T-cell (primary cell): ENCODE measurements around the gene NRIP1. TPM values are rescaled to one million over a fixed set of nuclear protein-coding genes. Genes with fewer than 3 reads are reported as not detected.

ENCODE experiments used
- ATAC-seq, 4 experiments: fragments of 200-7000 bp in 3 of 4; fragments of 150-1000 bp in 1 of 4; cut with Tn5 transposase; replicated peaks in 1 of 4; 1 replicate in 3 of 4; 2 replicates in 1 of 4; pipeline ENCODE4 v1.10.0; 2021; ENCODE audit warnings: moderate library complexity in 3 of 4, mild to moderate bottlenecking in 2 of 4, moderate number of reproducible peaks in 1 of 4
- CTCF ChIA-PET, 2 donors: fragments of 300-600 bp; sonication (Branson Sonifier 250); formaldehyde crosslinking; loops; one replicate each; lab custom pipeline; 2022; ENCODE audit warnings: antibody characterized with exemption in 2 of 2; lab: Charles Lee
- POLR2A ChIA-PET, 2 donors: fragments of 300-600 bp; sonication (Branson Sonifier 250); formaldehyde crosslinking; loops; one replicate each; lab custom pipeline; 2022; ENCODE audit warnings: antibody characterized with exemption in 2 of 2; lab: Charles Lee
- DNase-seq, 35 experiments: peaks; one replicate each; pipeline versions ENCODE4 v3.0.0 to v3.0.0-alpha.2; 2013 to 2023
- H3K27ac ChIP-seq: one replicate; pipeline ENCODE4 v1.5.1; 2013; ENCODE audit warnings: low read length
- H3K27me3 ChIP-seq, 2 experiments: replicated peaks in 1 of 2; 1 replicate in 1 of 2; 2 replicates in 1 of 2; pipeline versions ENCODE4 v1.6.1 to v1.7.0; 2013; ENCODE audit warnings: low read length in 1 of 2, mixed read lengths in 1 of 2; ENCODE audit not compliant: control insufficient read depth in 2 of 2, insufficient read depth in 2 of 2; ENCODE audit errors: extremely low read depth in 1 of 2
- H3K36me3 ChIP-seq, 2 donors: 1 replicate in 1 of 2; 2 replicates in 1 of 2; pipeline versions ENCODE4 v1.6.1 to v1.7.0; 2013; ENCODE audit warnings: low read length in 1 of 2; ENCODE audit not compliant: control insufficient read depth in 2 of 2, insufficient read depth in 1 of 2; ENCODE audit errors: extremely low read depth in 1 of 2
- H3K4me1 ChIP-seq, 2 experiments: 1 replicate in 1 of 2; 2 replicates in 1 of 2; pipeline versions ENCODE4 v1.6.1 to v1.7.0; 2013; ENCODE audit warnings: low read length in 2 of 2, mixed read lengths in 1 of 2; ENCODE audit not compliant: insufficient read depth in 2 of 2, control insufficient read depth in 1 of 2; ENCODE audit errors: extremely low read depth in 1 of 2
- H3K4me3 ChIP-seq, 2 donors: 1 replicate in 1 of 2; 2 replicates in 1 of 2; pipeline versions ENCODE4 v1.5.1 to v1.7.0; 2013; ENCODE audit warnings: mild to moderate bottlenecking in 2 of 2, low read length in 1 of 2, moderate library complexity in 1 of 2; ENCODE audit not compliant: control insufficient read depth in 1 of 2; ENCODE audit errors: extremely low read depth in 1 of 2
- H3K9me3 ChIP-seq: 2 replicates; pipeline ENCODE4 v1.7.0; 2013
- H3K27ac Mint-ChIP-seq, 2 donors: one replicate each; pipeline ENCODE4 v1.8.0; 2020 to 2021; ENCODE audit warnings: mild to moderate bottlenecking in 2 of 2, mixed read lengths in 2 of 2
- H3K27me3 Mint-ChIP-seq, 2 donors: one replicate each; pipeline ENCODE4 v1.8.0; 2021 to 2022; ENCODE audit warnings: mixed read lengths in 2 of 2
- H3K36me3 Mint-ChIP-seq: one replicate; pipeline ENCODE4 v1.8.0; 2021; ENCODE audit warnings: mixed read lengths
- H3K4me1 Mint-ChIP-seq, 3 donors: one replicate each; pipeline ENCODE4 v1.8.0; 2020 to 2022; ENCODE audit warnings: mixed read lengths in 3 of 3, mild to moderate bottlenecking in 1 of 3
- H3K4me3 Mint-ChIP-seq, 3 donors: one replicate each; pipeline ENCODE4 v1.8.0; 2020 to 2022; ENCODE audit warnings: mild to moderate bottlenecking in 3 of 3, mixed read lengths in 3 of 3, moderate library complexity in 3 of 3
- H3K9me3 Mint-ChIP-seq, 3 donors: one replicate each; pipeline ENCODE4 v1.8.0; 2020 to 2022; ENCODE audit warnings: mixed read lengths in 3 of 3
- WGBS: methylation state at CpG from one replicate; pipeline ENCODE4 v1.1.5; 2013; ENCODE audit warnings: missing lambda C conversion rate; ENCODE audit not compliant: insufficient coverage; 5-methylcytosine and 5-hydroxymethylcytosine counted together
- total RNA-seq, 35 experiments: library from RNA in 6 of 35; stranded (reverse) in 6 of 35; fragments of 120-200 nt in 1 of 35; gene quantifications; one replicate each; pipeline versions ENCODE4 v1.2.1 to v1.2.4 and lab custom pipeline; 2013 to 2026

NRIP1 gene
- total RNA-seq, 5 donors from 2014 or later (not counting 1 experiment from before 2014, with no cell fraction given): 19.5 to 35.8 (median 26.5) TPM

DNA sequence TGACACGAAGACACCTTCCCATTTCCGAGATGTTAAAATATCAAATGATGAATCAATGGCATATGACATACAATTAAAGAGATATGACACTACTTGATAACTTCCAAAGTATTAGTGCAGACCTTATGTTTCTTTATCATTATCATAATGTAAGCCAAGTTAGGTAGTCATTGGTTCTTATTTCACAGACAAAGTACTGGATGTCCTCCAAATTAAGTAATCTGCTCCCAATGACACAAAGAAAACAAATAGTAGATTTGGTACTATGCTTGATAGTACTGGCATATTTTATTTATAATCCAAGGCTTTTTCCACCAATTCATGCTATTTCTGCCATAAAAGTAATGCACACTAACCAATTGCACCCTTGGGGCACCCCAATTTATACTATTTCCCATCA is 11.9 kb upstream of the NRIP1 start:
- Histone ChIP-seq H3K36me3 (no peaks in the 10 kb centered on the region), H3K27me3 (peaks cover 0 to 3% of the 10 kb centered on the region in 2 experiments), H3K4me3 (no peak overlapping the region), H3K27ac (no peak overlapping the region), H3K9me3 (no peaks in the 10 kb centered on the region), H3K4me1 (no peaks in the 10 kb centered on the region)
- ChIA-PET CTCF (no interaction called here), POLR2A (no interaction called here)
- DNase-seq: no peak
- no peak overlapping the region for H3K27ac Mint-ChIP-seq
- peaks cover 7% of the 10 kb centered on the region in 2 donors for H3K27me3 Mint-ChIP-seq
- no peaks in the 10 kb centered on the region for H3K36me3 Mint-ChIP-seq
- H3K9me3 Mint-ChIP-seq: no peaks in the 10 kb centered on the region
- H3K4me3 Mint-ChIP-seq: no peak overlapping the region
- no peak for ATAC-seq
- H3K4me1 Mint-ChIP-seq: no peaks in the 10 kb centered on the region
- no CpG with 5 or more reads among the region's 2 CpGs for WGBS

DNA sequence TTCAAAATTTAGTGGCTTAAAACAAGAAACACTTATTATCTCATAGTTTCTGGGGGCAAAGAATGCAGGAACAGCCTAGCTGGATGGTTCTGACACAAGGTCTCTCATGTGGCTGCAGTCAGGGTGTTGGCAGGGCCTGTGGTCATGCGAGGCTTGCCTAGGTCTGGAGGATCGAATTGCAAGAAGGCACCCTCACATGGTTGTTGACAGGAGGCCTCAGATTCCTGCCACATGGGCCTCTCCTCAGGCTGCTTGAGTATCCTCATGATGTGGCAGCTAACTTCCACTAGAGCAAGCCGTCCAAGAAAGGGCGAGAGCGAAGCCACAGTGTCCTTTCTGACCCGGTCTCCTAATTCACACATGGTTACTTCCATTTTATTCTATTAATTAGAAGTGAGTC is 6.2 kb upstream of the NRIP1 start:
- no peak overlapping the region for H3K4me3 ChIP-seq
- ChIA-PET CTCF (no interaction called here), POLR2A (no interaction called here)
- H3K9me3 ChIP-seq: no peaks in the 10 kb centered on the region
- H3K27ac Mint-ChIP-seq: no peak overlapping the region
- WGBS: 83% methylated on average over 2 of the region's 6 CpGs
- no peak for DNase-seq
- no peaks in the 10 kb centered on the region for H3K36me3 Mint-ChIP-seq
- H3K4me1 Mint-ChIP-seq: peaks cover 0 to 6% (median 4%) of the 10 kb centered on the region in 3 donors
- H3K27me3 Mint-ChIP-seq: peaks cover 0 to 6% of the 10 kb centered on the region in 2 donors
- peaks cover 0 to 3% of the 10 kb centered on the region in 2 experiments for H3K4me1 ChIP-seq
- H3K27ac ChIP-seq: no peak overlapping the region
- H3K9me3 Mint-ChIP-seq: no peaks in the 10 kb centered on the region
- no peak for ATAC-seq
- H3K27me3 ChIP-seq: no peaks in the 10 kb centered on the region
- no peaks in the 10 kb centered on the region for H3K36me3 ChIP-seq
- no peak overlapping the region for H3K4me3 Mint-ChIP-seq

DNA sequence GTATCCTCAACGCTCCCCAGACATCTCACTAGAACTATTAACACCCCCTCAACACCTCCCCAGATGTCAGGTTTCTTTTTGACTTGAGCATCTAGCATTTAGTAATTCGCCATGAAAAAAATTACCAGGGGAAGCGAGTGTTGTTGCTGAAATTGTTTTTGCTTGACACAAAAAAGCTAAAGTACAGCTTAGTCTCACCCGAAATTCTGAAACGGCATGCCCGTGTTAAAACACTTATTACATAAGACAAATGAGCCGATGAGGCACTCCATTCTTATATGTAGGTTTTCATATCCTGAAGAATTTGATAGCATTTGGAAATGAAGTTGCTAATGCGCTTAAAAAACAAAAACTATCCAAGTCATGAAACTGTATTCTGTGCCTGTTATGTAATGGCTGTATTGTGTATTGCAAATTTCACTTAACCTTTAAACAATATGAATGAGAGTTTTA is 1.3 kb upstream of the NRIP1 start:
- Mint-ChIP-seq H3K27me3 (peaks cover 0 to 10% of the 10 kb centered on the region in 2 donors), H3K9me3 (no peaks in the 10 kb centered on the region), H3K36me3 (no peaks in the 10 kb centered on the region), H3K4me3 (peak overlapping the region; percentile 92 to 99 (median 96)), H3K27ac (peak overlapping the region; percentile 93 to 97), H3K4me1 (peaks cover 31 to 40% (median 34%) of the 10 kb centered on the region in 3 donors)
- H3K36me3 ChIP-seq: no peaks in the 10 kb centered on the region
- DNase-seq: no peak
- peak overlapping the region; percentile 89 for H3K27ac ChIP-seq
- no peaks in the 10 kb centered on the region for H3K9me3 ChIP-seq
- H3K27me3 ChIP-seq: no peaks in the 10 kb centered on the region
- POLR2A ChIA-PET: interaction anchor here (0.5 to 1.1 kb wide), 3 partner anchors 15 to 21 kb away, joined by 3 read pairs; no protein-coding TSS in a partner anchor
- peaks cover 9 to 10% of the 10 kb centered on the region in 2 experiments for H3K4me1 ChIP-seq
- CTCF ChIA-PET: interaction anchor here in 1 of 2 donors (0.6 kb wide), 1 partner anchor 355 kb away, joined by 8 read pairs; no protein-coding TSS in a partner anchor
- ATAC-seq: no peak
- WGBS: no CpG with 5 or more reads among the region's 8 CpGs
- peak overlapping the region; percentile 93 to 94 for H3K4me3 ChIP-seq

DNA sequence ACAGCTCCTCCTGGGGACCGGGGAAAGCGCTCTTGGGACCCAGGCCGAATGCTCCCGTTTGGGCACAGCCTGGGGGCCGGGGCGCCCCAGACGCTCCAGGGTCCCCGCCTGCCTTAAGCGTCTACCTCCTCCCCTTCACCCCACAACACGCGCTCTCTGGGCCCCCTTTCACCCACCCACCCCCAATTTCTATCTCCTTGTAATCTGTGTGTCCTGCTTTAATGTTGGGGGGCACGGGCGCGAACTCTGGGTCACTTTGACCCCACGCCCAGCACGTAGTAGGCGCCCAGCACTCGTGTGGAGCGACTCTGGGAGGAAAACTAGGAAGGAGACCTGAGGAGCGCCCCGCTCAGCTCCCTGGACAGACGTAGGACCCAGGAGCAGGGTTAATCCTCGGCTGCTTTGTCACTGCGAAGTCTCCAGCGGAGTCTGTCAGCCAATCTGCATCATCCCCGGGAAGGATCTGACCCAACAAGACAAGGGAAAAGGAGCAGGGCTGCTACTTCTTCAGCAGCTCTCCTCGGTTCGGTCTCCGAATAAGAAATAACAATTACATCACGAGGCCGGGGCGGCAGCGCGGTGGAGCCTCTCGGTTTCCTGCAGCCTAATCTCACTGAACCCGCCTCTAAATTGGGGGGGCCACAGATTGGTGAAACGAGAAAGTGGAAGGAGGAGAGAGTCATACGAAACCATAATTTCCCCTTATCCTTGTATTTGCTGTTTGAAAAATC is 757 bp upstream of the NRIP1 start:
- H3K9me3 Mint-ChIP-seq: no peaks in the 10 kb centered on the region
- peak overlapping the region; percentile 89 for H3K27ac ChIP-seq
- DNase-seq (peak; percentile 56 to 86 (median 78)), ATAC-seq (peak; percentile 46 to 55 (median 50))
- peak overlapping the region; percentile 93 to 94 for H3K4me3 ChIP-seq
- H3K4me1 Mint-ChIP-seq: peaks cover 37 to 46% (median 40%) of the 10 kb centered on the region in 3 donors
- peaks cover 10 to 12% of the 10 kb centered on the region in 2 experiments for H3K4me1 ChIP-seq
- H3K27ac Mint-ChIP-seq: peak overlapping the region; percentile 93 to 97
- no peaks in the 10 kb centered on the region for H3K36me3 ChIP-seq
- ChIA-PET CTCF (interaction anchor here (0.9 to 1.3 kb wide), 5 partner anchors 11 to 667 kb away, joined by 3 to 6 read pairs (median 4); no protein-coding TSS in a partner anchor), POLR2A (interaction anchor here (0.5 to 1.1 kb wide), 4 partner anchors 15 to 682 kb away, joined by 3 to 6 read pairs (median 3); no protein-coding TSS in a partner anchor)
- no peaks in the 10 kb centered on the region for H3K9me3 ChIP-seq
- no peaks in the 10 kb centered on the region for H3K36me3 Mint-ChIP-seq
- H3K4me3 Mint-ChIP-seq: peak overlapping the region; percentile 92 to 99 (median 96)
- H3K27me3 Mint-ChIP-seq: peaks cover 0 to 10% of the 10 kb centered on the region in 2 donors
- H3K27me3 ChIP-seq: no peaks in the 10 kb centered on the region
- WGBS: under 1% methylated on average over 17 of the region's 38 CpGs

DNA sequence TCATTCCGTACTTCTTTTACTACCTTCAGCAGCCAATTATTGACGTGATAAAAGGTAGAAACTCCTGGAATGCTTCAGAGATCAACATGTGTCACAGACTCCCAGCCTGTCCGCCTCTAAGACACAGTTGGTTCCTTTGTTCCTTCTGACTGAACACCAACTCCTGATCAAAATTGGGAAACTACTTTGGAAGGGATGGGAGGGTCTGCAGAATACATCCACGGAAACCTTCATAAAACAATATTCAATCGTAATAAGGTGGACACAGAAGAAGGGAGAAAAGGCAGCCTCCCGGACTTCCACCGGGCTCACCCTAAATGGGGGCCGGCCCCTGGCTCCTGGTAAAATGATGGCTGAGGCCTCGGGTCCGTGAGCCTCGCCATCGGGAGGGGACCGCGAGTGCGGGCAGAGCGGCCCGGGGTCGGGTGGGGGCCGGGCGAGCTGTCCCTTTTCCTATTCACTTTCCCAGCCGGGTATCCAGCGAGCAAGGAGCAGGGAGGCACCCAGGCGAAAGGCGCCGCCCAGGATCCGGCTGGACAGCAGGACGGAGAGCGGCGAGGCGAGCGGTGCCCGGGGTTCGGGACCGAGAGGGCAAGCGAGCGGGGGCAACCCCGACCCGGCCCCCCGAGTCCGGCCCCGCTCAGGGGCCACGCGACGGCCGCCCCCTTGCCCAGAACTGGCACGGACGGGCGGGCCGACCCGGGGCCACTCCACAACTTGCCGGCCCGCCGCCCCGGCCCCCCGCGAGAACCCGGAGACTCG is 805 bp downstream of the NRIP1 start:
- no peaks in the 10 kb centered on the region for H3K9me3 Mint-ChIP-seq
- peak overlapping the region; percentile 75 to 87 for H3K27ac Mint-ChIP-seq
- no peaks in the 10 kb centered on the region for H3K9me3 ChIP-seq
- peak in 4 of 35 experiments; percentile 3 to 21 (median 8) for DNase-seq
- ChIA-PET CTCF (interaction anchor here in 1 of 2 donors (0.6 to 1.3 kb wide), 2 partner anchors 419 to 489 kb away, joined by 4 to 6 read pairs; no protein-coding TSS in a partner anchor), POLR2A (no interaction called here)
- H3K4me3 Mint-ChIP-seq: peak overlapping the region; percentile 75 to 79 (median 79)
- H3K4me3 ChIP-seq: peak overlapping the region; percentile 48 to 67
- H3K36me3 Mint-ChIP-seq: no peaks in the 10 kb centered on the region
- H3K4me1 ChIP-seq: peaks cover 10 to 18% of the 10 kb centered on the region in 2 experiments
- H3K27me3 ChIP-seq: no peaks in the 10 kb centered on the region
- peaks cover 0 to 10% of the 10 kb centered on the region in 2 donors for H3K27me3 Mint-ChIP-seq
- H3K4me1 Mint-ChIP-seq: peaks cover 48 to 60% (median 52%) of the 10 kb centered on the region in 3 donors
- no peak for ATAC-seq
- H3K36me3 ChIP-seq: no peaks in the 10 kb centered on the region
- peak overlapping the region; percentile 62 for H3K27ac ChIP-seq
- WGBS: 2% methylated on average over 52 of the region's 58 CpGs
